ENCODE results near the gene RYR3.

GRCh38 chr15:33844597-33844996 is 533.8 kb downstream of the RYR3 start:
- TF ChIP-seq CTCF (IDR thresholded peaks at IDR 0.05; ENCODE audit: low read length): no peak
- TF ChIP-seq EZH2phosphoT487 (IDR thresholded peaks at IDR 0.05; ENCODE audit: low read length): no peak
- no peak for TF ChIP-seq EZH2 (optimal IDR thresholded peaks at IDR 0.05; ENCODE audit: low read depth, low read length)
